Calu3 (cell line): ENCODE results near the gene GJC1. TPM values are rescaled to one million over a fixed set of nuclear protein-coding genes. Genes with fewer than 3 reads are reported as not detected.
A peak's percentile ranks its signal among the peaks of the same experiment; 100 is the strongest.

Source experiments
- BruUV-seq: library from RNA; stranded (reverse); fragments of 400-500 nt; replicated peaks from 2 replicates; lab custom pipeline; 2021; lab: Mats Ljungman, UMichigan
- CTCF ChIA-PET: fragments of 300-600 bp; sonication (Branson Sonifier 250); formaldehyde crosslinking; loops from one replicate; lab custom pipeline; 2022; ENCODE audit warnings: antibody characterized with exemption; lab: Charles Lee
- DNase-seq: peaks from one replicate; pipeline ENCODE4 v3.0.0; 2022
- H3K27ac Mint-ChIP-seq: one replicate; pipeline ENCODE4 v1.8.0; 2022; ENCODE audit warnings: mixed read lengths; ENCODE audit not compliant: unreplicated experiment
- H3K27me3 Mint-ChIP-seq: one replicate; pipeline ENCODE4 v1.8.0; 2022; ENCODE audit warnings: mixed read lengths; ENCODE audit not compliant: unreplicated experiment
- H3K36me3 Mint-ChIP-seq: one replicate; pipeline ENCODE4 v1.8.0; 2022; ENCODE audit warnings: mild to moderate bottlenecking, moderate library complexity, mixed read lengths; ENCODE audit not compliant: insufficient read depth, unreplicated experiment
- H3K4me1 Mint-ChIP-seq: one replicate; pipeline ENCODE4 v1.8.0; 2022; ENCODE audit warnings: mild to moderate bottlenecking, low read depth, mixed read lengths; ENCODE audit not compliant: unreplicated experiment
- H3K4me3 Mint-ChIP-seq: one replicate; pipeline ENCODE4 v1.8.0; 2022; ENCODE audit warnings: mild to moderate bottlenecking, low read depth, moderate library complexity, mixed read lengths; ENCODE audit not compliant: unreplicated experiment
- H3K9me3 Mint-ChIP-seq: one replicate; pipeline ENCODE4 v1.8.0; 2022; ENCODE audit warnings: low read depth, mixed read lengths; ENCODE audit not compliant: unreplicated experiment
- CTCF ChIP-seq: fragments of 200-600 bp; IDR thresholded peaks from one replicate; pipeline ENCODE4 v1.8.0; 2022; ENCODE audit warnings: antibody characterized with exemption; ENCODE audit not compliant: unreplicated experiment
- intact Hi-C: fragments of 100-400 bp; cut with micrococcal nuclease; formaldehyde crosslinking; loops from one replicate; pipeline ENCODE4 v1.10.0; 2022; ENCODE audit not compliant: unreplicated experiment
- total RNA-seq: library from RNA; stranded (reverse); gene quantifications from 2 replicates; pipeline ENCODE4 v1.2.3, GENCODE V29; 2022

Gene GJC1
- total RNA-seq, 1 experiment from 2014 or later, result 114 TPM

GRCh38 chr17:44867841-44868240 lies 37.8 kb upstream of the GJC1 start:
- Mint-ChIP-seq H3K27me3 (no peaks in the 10 kb centered on the region), H3K4me1 (no peaks in the 10 kb centered on the region), H3K36me3 (peaks cover 61% of the 10 kb centered on the region), H3K9me3 (no peaks in the 10 kb centered on the region), H3K4me3 (no peak overlapping the region), H3K27ac (no peak overlapping the region)
- no peak for DNase-seq
- CTCF ChIA-PET, result interaction anchor here (0.7 to 7.5 kb wide), 6 partner anchors 10 to 1406 kb away, joined by 3 to 65 read pairs (median 4); no protein-coding TSS in a partner anchor
- intact Hi-C loops, result loop anchor here (5.0 kb wide), 1 partner anchor 41 kb away; no protein-coding TSS in a partner anchor
- no TSS peak for BruUV-seq
- no peak for TF ChIP-seq CTCF

- CTCF ChIA-PET, result interaction anchor here (7.5 kb wide), 1 partner anchor 87 kb away, joined by 65 read pairs; no protein-coding TSS in a partner anchor
- H3K9me3 Mint-ChIP-seq, result no peaks in the 10 kb centered on the region
- no peak for TF ChIP-seq CTCF
- intact Hi-C loops, result loop anchor here (1.0 to 5.0 kb wide), 3 partner anchors 39 to 91 kb away; no protein-coding TSS in a partner anchor
- no TSS peak for BruUV-seq
- H3K4me1 Mint-ChIP-seq, result no peaks in the 10 kb centered on the region
- H3K27me3 Mint-ChIP-seq, result no peaks in the 10 kb centered on the region
- peaks cover 61% of the 10 kb centered on the region for H3K36me3 Mint-ChIP-seq
- H3K27ac Mint-ChIP-seq, result no peak overlapping the region
- H3K4me3 Mint-ChIP-seq, result no peak overlapping the region
- DNase-seq, result no peak
Measured at GRCh38 chr17:44865931-44866330, 35.8 kb upstream of the GJC1 start.

- peaks cover 67% of the 10 kb centered on the region for H3K36me3 Mint-ChIP-seq
- H3K4me3 Mint-ChIP-seq, result no peak overlapping the region
- H3K27ac Mint-ChIP-seq, result no peak overlapping the region
- H3K9me3 Mint-ChIP-seq, result no peaks in the 10 kb centered on the region
- BruUV-seq, result no TSS peak
- DNase-seq, result peak; percentile 87
- H3K27me3 Mint-ChIP-seq, result no peaks in the 10 kb centered on the region
- intact Hi-C loops, result loop anchor here (1.0 to 5.0 kb wide), 3 partner anchors 38 to 90 kb away; no protein-coding TSS in a partner anchor
- TF ChIP-seq CTCF, result peak; percentile 91
- CTCF ChIA-PET, result interaction anchor here (0.6 to 7.5 kb wide), 3 partner anchors 86 to 183 kb away, joined by 3 to 65 read pairs (median 15); no protein-coding TSS in a partner anchor
- no peaks in the 10 kb centered on the region for H3K4me1 Mint-ChIP-seq
Measured at GRCh38 chr17:44865231-44865660, 35.2 kb upstream of the GJC1 start.

GRCh38 chr17:44864831-44865230 lies 34.7 kb upstream of the GJC1 start:
- no TSS peak for BruUV-seq
- Mint-ChIP-seq H3K27me3 (no peaks in the 10 kb centered on the region), H3K9me3 (no peaks in the 10 kb centered on the region), H3K27ac (no peak overlapping the region), H3K4me1 (no peaks in the 10 kb centered on the region), H3K36me3 (peaks cover 64% of the 10 kb centered on the region), H3K4me3 (no peak overlapping the region)
- CTCF ChIA-PET, result interaction anchor here (0.6 to 7.5 kb wide), 3 partner anchors 86 to 183 kb away, joined by 3 to 65 read pairs (median 15); no protein-coding TSS in a partner anchor
- no peak for DNase-seq
- intact Hi-C loops, result loop anchor here (1.0 to 5.0 kb wide), 3 partner anchors 38 to 90 kb away; no protein-coding TSS in a partner anchor
- TF ChIP-seq CTCF, result no peak
